Epithelial cell of esophagus (primary cell): ENCODE results near the gene SETDB1.
"Not testable (repeated sequence)": the region's sequence is repeated elsewhere in the genome, so short reads cannot be mapped to it uniquely, and the experiment has no call there.

Experiments used
- DNase-seq: peaks from one replicate; pipeline ENCODE4 v3.0.0; 2010; ENCODE audit warnings: low read depth
- H3K4me3 ChIP-seq: 2 replicates; pipeline ENCODE4 v1.5.1; 2011; ENCODE audit warnings: mild to moderate bottlenecking, low read length, control low read depth
- TF ChIP-seq, protein P1 (sequence below): IDR thresholded peaks from 2 replicates; pipeline ENCODE4 v1.5.1; 2011; ENCODE audit warnings: low read depth, mild to moderate bottlenecking, low read length, control low read depth, inconsistent platforms; ENCODE audit not compliant: insufficient read depth; ENCODE audit errors: missing control alignments

The SETDB1 gene

DNA sequence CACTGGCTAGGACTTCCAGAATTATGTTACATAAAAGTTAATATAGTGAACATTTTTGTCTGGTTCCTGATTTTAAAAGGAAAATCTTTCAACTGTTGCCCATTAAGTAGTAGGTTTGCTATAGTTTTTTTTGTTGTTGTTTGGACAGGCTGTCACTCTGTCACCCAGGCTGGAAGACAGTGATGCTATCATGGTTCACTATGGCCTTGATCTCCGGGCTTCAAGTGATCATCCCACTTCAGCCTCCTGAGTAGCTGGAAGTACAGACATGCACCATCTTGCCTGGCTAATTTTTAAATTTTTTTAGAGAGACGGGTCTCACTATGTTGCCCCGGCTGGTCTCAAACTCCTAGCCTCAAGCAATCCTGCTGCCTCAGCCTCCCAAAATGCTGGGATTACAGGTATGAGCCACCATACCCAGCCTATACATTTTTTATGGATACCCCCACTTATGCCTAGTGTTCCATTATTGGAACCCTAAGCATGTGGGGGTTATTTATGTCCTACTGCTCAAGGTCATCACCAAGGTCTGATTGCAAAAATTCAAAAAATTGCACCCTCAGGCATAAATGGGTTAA is 32.7 kb upstream of the SETDB1 start:
- no peak overlapping the region for H3K4me3 ChIP-seq
- no peak for DNase-seq
- TF ChIP-seq, protein P1, sequence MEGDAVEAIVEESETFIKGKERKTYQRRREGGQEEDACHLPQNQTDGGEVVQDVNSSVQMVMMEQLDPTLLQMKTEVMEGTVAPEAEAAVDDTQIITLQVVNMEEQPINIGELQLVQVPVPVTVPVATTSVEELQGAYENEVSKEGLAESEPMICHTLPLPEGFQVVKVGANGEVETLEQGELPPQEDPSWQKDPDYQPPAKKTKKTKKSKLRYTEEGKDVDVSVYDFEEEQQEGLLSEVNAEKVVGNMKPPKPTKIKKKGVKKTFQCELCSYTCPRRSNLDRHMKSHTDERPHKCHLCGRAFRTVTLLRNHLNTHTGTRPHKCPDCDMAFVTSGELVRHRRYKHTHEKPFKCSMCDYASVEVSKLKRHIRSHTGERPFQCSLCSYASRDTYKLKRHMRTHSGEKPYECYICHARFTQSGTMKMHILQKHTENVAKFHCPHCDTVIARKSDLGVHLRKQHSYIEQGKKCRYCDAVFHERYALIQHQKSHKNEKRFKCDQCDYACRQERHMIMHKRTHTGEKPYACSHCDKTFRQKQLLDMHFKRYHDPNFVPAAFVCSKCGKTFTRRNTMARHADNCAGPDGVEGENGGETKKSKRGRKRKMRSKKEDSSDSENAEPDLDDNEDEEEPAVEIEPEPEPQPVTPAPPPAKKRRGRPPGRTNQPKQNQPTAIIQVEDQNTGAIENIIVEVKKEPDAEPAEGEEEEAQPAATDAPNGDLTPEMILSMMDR: no peak

DNA sequence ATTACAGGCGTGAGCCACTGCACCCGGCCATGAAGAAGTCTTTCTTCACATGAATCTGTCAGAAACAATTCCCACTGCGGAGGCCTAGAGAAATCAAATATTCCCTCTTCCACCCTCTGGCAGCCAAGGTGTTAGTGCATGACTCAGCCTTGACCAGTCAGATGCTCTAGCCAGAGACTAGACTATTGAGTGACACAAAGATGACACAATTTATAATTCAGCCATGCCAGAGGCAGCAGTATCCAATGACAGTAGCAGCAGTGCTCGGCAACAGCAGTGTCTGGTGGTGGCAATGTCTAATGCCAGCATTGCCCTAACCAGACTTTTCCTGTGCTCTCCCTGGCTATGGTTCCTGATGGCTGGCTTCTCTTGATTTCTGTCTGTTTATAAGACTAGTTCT is 30.5 kb upstream of the SETDB1 start:
- TF ChIP-seq, protein P1: no peak
- H3K4me3 ChIP-seq: no peak overlapping the region
- peak; percentile 73 for DNase-seq

DNA sequence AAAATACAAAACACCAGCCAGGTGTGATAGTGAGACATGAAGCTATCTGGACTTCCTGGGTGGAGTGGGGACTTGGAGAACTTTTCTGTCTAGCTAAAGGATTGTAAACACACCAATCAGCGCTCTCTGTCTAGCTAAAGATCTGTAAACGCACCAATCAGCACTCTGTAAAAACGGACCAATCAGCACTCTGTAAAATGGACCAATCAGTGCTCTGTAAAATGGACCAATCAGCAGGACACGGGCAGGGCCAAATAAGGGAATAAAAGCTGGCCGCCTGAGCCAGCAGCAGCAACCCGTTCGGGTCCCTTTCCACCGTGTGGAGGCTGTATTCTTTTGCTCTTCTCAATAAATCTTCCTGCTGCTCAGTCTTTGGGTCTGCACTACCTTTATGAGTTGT is 26.4 kb upstream of the SETDB1 start:
- not testable (repeated sequence) for DNase-seq

DNA sequence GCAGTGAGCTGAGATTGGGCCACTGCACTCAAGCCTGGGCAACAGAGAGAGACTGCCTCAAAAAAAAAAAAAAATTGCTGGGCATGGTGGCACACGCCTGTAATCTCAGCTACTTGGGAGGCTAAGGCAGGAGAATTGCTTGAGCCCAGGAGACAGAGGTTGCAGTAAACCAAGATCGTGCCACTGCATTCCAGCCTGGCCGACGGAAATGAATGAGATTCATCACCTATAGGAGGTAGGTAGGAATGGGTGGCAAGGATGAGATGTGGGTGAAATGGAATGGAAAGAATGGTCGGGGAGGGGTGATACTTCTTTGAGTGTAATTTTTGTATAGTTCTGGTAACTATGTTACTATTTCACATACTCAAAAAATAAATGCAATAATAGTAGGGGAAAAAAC is 23.8 kb upstream of the SETDB1 start:
- no peak for DNase-seq
- no peak overlapping the region for H3K4me3 ChIP-seq
- TF ChIP-seq, protein P1: no peak

More for the DNA sequence above, 26.4 kb upstream of the SETDB1 start:
- H3K4me3 ChIP-seq: not testable (repeated sequence)

DNA sequence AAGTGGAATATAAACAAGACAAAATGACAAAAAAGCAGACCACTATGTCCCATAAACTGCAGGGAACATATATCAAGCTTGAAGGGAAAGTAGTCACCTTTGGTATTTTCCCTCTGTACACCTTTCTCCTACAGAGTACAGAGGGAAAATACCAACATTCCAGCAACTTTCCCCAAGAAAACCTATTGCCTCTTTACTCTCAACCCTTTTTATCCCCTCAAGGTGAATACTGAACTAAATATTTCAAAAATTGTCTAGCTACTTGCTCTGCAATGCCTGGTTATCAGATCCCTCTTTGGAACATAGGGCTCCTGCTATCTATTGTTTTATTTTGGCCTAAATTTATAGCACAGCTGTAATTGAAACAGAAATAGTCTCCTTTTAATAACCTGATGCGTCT is 23.4 kb upstream of the SETDB1 start:
- DNase-seq: no peak
- TF ChIP-seq, protein P1: no peak
- no peak overlapping the region for H3K4me3 ChIP-seq

DNA sequence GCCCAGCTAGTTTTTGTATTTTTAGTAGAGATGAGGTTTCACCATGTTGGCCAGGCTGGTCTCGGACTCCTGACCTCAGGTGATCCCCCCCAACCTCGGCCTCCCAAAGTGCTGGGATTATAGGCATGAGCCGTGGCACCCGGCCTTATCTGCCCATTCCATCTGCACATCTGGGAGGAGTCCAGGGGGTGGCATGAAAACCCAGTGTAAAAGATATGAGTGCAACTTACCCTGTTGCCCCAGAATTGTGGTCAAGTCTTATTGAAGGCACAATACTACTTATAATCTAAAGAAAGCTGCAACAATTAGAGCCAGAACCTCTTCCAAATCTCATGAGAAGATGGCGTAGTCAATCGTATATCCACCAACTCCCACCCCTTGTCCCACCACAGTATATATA is 20.9 kb upstream of the SETDB1 start:
- no peak overlapping the region for H3K4me3 ChIP-seq
- TF ChIP-seq, protein P1: no peak
- DNase-seq: no peak

DNA sequence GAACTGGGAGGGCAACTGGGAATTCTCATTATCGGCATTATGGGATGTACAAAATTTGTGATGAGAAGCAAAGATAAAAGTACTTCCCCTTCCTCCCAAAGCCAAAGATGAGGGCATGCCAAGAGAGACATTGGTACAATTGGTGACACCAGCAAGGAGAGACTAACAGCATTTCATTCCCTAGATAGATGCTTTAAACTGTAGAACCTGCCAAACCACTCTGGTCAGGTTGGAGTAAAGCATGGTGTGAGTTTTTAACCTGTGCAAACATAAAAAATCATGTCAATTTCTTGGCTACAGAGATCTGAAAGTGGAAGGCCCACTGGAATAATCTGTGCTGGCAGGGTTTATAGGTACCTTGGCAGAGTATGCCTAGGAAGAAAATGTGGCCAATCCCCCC is 19.8 kb upstream of the SETDB1 start:
- H3K4me3 ChIP-seq: no peak overlapping the region
- TF ChIP-seq, protein P1: no peak
- DNase-seq: peak; percentile 38

DNA sequence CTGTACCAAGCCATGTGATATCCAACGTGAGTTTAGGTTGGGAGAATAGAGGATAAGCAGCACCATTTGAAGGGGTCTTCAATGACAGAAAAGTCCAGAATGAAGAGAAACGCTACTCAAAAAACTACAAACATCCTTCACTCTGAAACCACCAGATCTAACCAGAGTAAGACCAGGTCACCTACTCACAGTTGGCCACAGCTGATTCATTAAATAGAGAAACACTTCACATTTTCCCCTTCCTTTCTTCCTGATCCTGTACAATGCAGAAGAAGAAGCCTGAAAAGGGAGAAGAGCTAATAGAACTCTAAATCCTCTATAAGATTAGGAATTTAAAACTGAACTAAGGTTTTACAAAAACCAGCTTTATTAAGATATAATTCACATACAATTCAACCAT is 19.4 kb upstream of the SETDB1 start:
- TF ChIP-seq, protein P1: no peak
- DNase-seq: no peak
- no peak overlapping the region for H3K4me3 ChIP-seq
